Posterior vena cava (tissue), 2 donors: ENCODE results near the gene AIRE. TPM values are rescaled to one million over a fixed set of nuclear protein-coding genes. Genes with fewer than 3 reads are reported as not detected.
"Not testable (repeated sequence)": the region's sequence is repeated elsewhere in the genome, so short reads cannot be mapped to it uniquely, and the experiment has no call there.

Source experiments
- DNase-seq: peaks from one replicate; pipeline ENCODE4 v3.0.0-alpha.2; 2020; ENCODE audit warnings: low spot score
- intact Hi-C, 2 donors: fragments of 100-400 bp; cut with DNase I; formaldehyde crosslinking; loops; one replicate each; pipeline versions ENCODE4 v1.14.1 to v1.14.2; 2022 to 2023
- total RNA-seq, 2 donors: library from RNA; stranded (reverse); fragmentation: NEBNext Ultra II Directional; extraction: Animal tissue kit (Norgen Biotek cat#: 25700); gene quantifications; one replicate each; pipeline ENCODE4 v1.2.1, GENCODE V29; 2021
- donor health status: DM: yes; HTN: yes; CAD: no.
- donor health status: DM: yes; HTN: yes; CAD: no.

The AIRE gene
- total RNA-seq, 2 donors from 2014 or later, result not detected

GRCh38 chr21:44263768-44264167, 21.9 kb upstream of the AIRE start:
- no peak for DNase-seq
- intact Hi-C loops, result no loop called here

DNA sequence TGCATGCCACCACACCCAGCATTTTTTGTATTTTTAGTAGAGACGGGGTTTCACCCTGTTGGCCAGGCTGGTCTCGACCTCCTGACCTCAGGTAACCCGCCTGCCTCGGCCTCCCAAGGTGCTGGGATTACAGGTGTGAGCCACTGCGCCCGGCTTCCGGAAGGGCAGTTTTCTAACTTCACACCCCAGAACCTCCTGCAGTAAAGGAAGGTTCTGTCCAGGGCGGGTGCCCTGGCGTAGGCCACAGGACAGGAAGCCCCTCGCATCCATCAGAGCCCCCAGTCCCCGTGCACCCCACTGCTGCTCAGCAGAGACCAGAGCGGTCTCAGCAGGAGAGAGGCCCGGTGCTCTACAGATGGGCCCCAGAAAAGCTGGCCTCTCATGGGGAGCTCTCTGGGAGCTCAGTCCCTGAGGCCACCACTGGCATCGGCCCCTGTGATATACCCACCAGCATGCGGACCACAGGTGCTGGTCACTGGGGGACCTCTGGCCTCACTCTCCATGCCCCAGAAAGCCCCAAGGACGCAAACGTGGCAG, 19.9 kb upstream of the AIRE start:
- intact Hi-C loops, result no loop called here
- DNase-seq, result no peak

DNA sequence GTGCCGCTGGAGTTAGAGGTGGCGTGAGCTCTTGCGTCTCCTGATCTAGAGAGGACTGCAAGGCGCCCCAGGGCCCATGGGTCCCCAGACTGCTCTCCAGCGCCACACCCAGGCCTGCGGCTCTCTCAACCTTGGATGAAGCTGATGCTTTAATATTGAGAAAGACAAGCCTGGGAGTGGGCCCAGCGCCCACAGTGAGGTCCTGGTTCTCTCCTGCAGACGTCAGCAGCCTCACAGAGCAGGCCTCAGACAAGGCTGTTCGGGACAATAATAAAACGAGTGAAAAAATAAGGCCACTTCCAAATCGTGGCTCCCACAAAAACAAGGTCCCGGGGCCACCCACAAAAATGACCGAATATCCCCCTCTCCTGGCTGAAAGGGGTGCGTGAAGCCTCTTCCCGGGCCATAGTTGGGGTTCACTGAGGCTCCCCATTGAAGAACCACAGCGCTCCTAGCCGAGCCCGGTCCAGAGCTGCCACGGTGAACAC, 18.0 kb upstream of the AIRE start:
- intact Hi-C loops, result no loop called here
- DNase-seq, result no peak

DNA sequence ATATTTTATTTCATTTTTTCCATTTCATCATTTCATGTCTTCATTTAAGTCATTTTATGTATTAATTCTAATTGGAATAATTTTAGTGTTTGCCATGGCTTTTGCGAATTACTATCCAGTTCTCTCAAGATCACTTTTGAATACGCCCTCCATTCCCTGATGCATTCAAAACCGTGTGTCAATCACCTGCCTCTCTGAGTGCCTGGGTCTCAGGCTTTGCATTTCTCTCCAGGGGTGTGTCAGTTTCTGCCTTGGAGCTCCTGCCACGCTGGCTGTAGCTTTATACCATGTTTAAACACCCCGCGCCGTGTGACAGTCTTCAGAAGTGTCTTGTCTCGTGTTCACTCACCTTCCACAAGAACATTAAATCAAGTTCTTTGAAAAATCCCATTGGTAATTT, 16.6 kb upstream of the AIRE start:
- DNase-seq, result no peak
- intact Hi-C loops, result no loop called here

- intact Hi-C loops, result no loop called here
- DNase-seq, result no peak
Measured at GRCh38 chr21:44271558-44272283, 14.0 kb upstream of the AIRE start.

- intact Hi-C loops, result no loop called here
Measured at GRCh38 chr21:44272284-44272858, 13.3 kb upstream of the AIRE start.

DNA sequence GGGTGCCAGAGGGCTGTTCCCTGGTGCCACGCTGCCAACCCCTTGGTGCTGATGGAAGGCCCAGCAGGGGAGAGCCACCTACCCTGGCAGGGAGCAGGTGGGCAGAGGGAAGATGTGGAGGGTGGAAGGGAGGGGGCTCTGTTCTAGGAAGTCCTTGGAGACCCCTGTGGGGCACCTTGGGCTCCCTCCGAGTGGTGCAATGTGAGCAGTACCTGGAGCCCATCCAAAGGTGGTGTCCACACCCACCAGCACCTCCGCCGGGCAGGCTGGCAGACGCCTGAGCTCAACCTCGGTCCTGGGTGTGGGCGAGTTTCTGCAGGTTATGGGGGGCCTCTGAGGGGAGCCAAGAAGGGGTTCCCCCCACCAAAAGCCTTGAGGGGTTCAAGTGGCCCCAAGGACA, 12.6 kb upstream of the AIRE start:
- intact Hi-C loops, result no loop called here
- no peak for DNase-seq

More at GRCh38 chr21:44272284-44272858, 13.3 kb upstream of the AIRE start:
- no peak for DNase-seq

- intact Hi-C loops, result no loop called here
- no peak for DNase-seq
Measured at GRCh38 chr21:44275041-44275440, 10.6 kb upstream of the AIRE start.

GRCh38 chr21:44279354-44280260, 6.1 kb upstream of the AIRE start:
- no peak for DNase-seq
- intact Hi-C loops, result no loop called here

DNA sequence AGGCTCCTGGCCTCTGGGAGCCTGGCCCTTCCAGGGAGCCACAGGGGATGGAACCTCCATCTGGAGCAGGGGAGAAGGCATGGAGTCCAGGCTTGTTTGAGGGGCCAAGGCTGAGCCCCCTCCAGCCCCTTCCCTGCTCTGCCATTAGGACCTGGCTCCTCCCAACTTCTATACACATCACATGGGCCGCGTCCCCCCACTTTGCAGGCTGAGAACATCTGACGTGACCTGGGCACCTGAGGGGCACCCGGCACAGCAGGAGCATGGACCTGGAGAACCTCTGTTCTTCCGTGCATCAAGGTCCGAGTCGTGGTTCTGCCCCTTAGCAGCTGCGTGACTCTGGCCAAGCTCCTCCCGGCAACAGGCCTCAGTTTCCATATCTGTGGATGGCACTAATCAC, 3.9 kb upstream of the AIRE start:
- no peak for DNase-seq
- intact Hi-C loops, result no loop called here

DNA sequence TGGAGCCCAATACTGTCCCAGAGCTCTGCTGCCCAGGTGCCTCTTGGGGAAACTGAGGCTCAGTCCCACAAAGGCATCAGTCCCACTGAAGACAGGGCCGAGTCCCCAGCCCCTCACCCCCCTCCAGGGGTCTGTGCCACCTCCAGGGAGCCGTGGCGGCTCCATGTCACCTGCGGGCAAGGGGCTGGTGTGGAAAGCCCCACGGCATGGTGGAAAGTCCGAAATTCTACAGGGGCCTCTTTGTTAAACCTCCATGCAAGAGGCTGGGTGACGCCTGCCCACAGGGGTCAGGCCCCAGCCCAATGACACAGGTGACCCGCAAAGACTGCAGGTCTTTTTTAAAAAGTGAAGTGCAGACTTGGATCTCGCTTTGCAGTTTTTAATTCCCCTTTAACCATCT, 3.3 kb upstream of the AIRE start:
- no peak for DNase-seq
- intact Hi-C loops, result no loop called here

GRCh38 chr21:44283211-44283785, 2.4 kb upstream of the AIRE start:
- DNase-seq, intact Hi-C loops: not testable (repeated sequence)

GRCh38 chr21:44283948-44284347, 1.7 kb upstream of the AIRE start:
- intact Hi-C loops, result no loop called here
- DNase-seq, result no peak

DNA sequence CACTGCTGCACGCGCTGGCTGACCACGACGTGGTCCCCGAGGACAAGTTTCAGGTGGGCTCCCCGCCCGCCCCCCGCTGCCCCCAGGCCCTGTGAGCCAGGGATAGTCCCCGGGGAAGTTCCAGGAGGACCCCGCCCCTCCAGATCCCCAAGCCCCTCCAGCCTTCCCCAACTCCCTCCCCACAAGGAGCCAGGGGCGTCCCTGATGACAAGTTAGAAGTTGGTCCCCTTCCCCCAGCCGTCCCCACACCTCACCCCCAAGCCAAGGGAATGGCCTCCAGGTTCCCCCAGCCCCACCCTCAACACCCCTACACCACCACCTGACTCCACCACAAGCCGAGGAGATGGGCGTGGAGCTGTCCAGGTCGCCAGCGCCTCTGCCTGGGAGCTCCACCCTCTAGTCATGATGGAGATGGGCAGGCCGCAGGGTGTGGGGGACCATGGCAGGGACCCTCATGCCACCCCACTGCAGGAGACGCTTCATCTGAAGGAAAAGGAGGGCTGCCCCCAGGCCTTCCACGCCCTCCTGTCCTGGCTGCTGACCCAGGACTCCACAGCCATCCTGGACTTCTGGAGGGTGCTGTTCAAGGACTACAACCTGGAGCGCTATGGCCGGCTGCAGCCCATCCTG, 525 bp downstream of the AIRE start:
- intact Hi-C loops, result no loop called here

GRCh38 chr21:44286716-44287632, 1.3 kb downstream of the AIRE start:
- peak; percentile 78 for DNase-seq
- intact Hi-C loops, result no loop called here

More for the DNA sequence above, 525 bp downstream of the AIRE start:
- DNase-seq, result no peak

- no peak for DNase-seq
- intact Hi-C loops, result no loop called here
Measured at GRCh38 chr21:44288251-44289110, 2.8 kb downstream of the AIRE start.

DNA sequence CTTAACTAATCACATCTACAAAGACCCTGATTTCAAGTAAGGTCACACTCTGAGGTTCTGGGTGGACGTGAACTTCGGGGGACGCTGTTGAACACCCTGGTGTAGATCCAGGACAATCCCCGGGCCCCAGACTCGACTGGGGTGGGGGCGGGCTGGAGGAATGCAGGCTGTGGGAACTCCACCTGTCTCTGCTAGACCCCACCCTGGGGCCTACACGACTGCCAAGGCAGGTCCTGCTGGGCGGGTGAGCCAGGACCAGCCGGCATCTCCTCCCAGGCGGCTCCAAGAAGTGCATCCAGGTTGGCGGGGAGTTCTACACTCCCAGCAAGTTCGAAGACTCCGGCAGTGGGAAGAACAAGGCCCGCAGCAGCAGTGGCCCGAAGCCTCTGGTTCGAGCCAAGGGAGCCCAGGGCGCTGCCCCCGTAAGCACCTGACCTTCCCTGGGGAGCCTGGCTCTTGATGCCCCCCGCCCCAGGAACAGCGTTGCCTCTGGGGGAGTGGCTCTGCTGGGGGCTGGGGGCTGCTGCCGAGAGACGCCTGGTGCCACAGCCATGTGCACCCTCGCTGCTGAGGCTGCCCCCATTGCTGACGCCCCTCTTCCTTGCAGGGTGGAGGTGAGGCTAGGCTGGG, 3.8 kb downstream of the AIRE start:
- intact Hi-C loops, result no loop called here
- DNase-seq, result no peak
